ACC112 (cell line): Measurements from ENCODE around the gene LSM8.
"Not testable (repeated sequence)": the region's sequence is repeated elsewhere in the genome, so short reads cannot be mapped to it uniquely, and the experiment has no call there.

ENCODE experiments used
- H2AFZ ChIP-seq: fragments of 200-600 bp; sonication (generic); one replicate; pipeline ENCODE4 v1.6.0; 2017; ENCODE audit warnings: antibody characterized with exemption, low read length; ENCODE audit not compliant: unreplicated experiment
- H3K27ac ChIP-seq: fragments of 200-600 bp; sonication (generic); 2 replicates; pipeline ENCODE4 v1.5.1; 2014; ENCODE audit warnings: low read depth, mild to moderate bottlenecking, antibody characterized with exemption, low read length, moderate library complexity
- H3K27me3 ChIP-seq: fragments of 200-600 bp; sonication (generic); 2 replicates; pipeline ENCODE4 v1.6.1; 2014; ENCODE audit warnings: mild to moderate bottlenecking, antibody characterized with exemption, low read length, moderate library complexity, mixed read lengths; ENCODE audit not compliant: insufficient read depth
- H3K36me3 ChIP-seq: fragments of 200-600 bp; sonication (generic); 2 replicates; pipeline ENCODE4 v1.6.1; 2016; ENCODE audit warnings: mild to moderate bottlenecking, antibody characterized with exemption, low read length, moderate library complexity, mixed read lengths; ENCODE audit not compliant: insufficient read depth
- H3K4me1 ChIP-seq: fragments of 200-600 bp; sonication (generic); one replicate; pipeline ENCODE4 v1.6.1; 2016; ENCODE audit warnings: low read length, mixed read lengths; ENCODE audit not compliant: insufficient read depth, unreplicated experiment, control insufficient read depth
- H3K4me3 ChIP-seq: fragments of 200-600 bp; sonication (generic); 2 replicates; pipeline ENCODE4 v1.5.1; 2014; ENCODE audit warnings: mild to moderate bottlenecking, low read depth, low read length
- H3K79me2 ChIP-seq: fragments of 200-600 bp; sonication (generic); one replicate; pipeline ENCODE4 v1.6.0; 2016; ENCODE audit warnings: low read length; ENCODE audit not compliant: control insufficient read depth, unreplicated experiment, insufficient read depth

Gene LSM8

GRCh38 chr7:118239014-118239413, 55.0 kb downstream of the LSM8 start:
- no peak overlapping the region for H3K27ac ChIP-seq
- H3K4me3 ChIP-seq: no peak overlapping the region
- H3K4me1 ChIP-seq: no peaks in the 10 kb centered on the region
- no peaks in the 10 kb centered on the region for H3K79me2 ChIP-seq
- H3K36me3 ChIP-seq: no peaks in the 10 kb centered on the region
- no peak overlapping the region for H2AFZ ChIP-seq
- no peaks in the 10 kb centered on the region for H3K27me3 ChIP-seq

- not testable (repeated sequence) for H3K27ac ChIP-seq, H3K4me1 ChIP-seq, H3K79me2 ChIP-seq, H3K36me3 ChIP-seq, H3K27me3 ChIP-seq, H3K4me3 ChIP-seq, H2AFZ ChIP-seq
Observed at GRCh38 chr7:118240320-118240719, 56.4 kb downstream of the LSM8 start.
